ENCODE data around the gene ATP1A1.

ATP1A1 gene

GRCh38 chr1:116432655-116433265 lies 59.7 kb downstream of the ATP1A1 start:
- TF ChIP-seq CTCF (IDR thresholded peaks at IDR 0.05; ENCODE audit: extremely low read depth, missing control alignments), result no peak
- no peak for DNase-seq (ENCODE audit: low spot score)

GRCh38 chr1:116433275-116434257 lies 60.5 kb downstream of the ATP1A1 start:
- DNase-seq (ENCODE audit: low spot score), result no peak
- no peak for TF ChIP-seq CTCF (IDR thresholded peaks at IDR 0.05; ENCODE audit: extremely low read depth, missing control alignments)

- TF ChIP-seq CTCF (IDR thresholded peaks at IDR 0.05; ENCODE audit: extremely low read depth, missing control alignments), result no peak
Measured at GRCh38 chr1:116434849-116435248, 61.8 kb downstream of the ATP1A1 start.

GRCh38 chr1:116435806-116436610 lies 63.0 kb downstream of the ATP1A1 start:
- no peak for DNase-seq (ENCODE audit: low spot score)
- TF ChIP-seq CTCF (IDR thresholded peaks at IDR 0.05; ENCODE audit: extremely low read depth, missing control alignments), result no peak

More at GRCh38 chr1:116434849-116435248, 61.8 kb downstream of the ATP1A1 start:
- no peak for DNase-seq (ENCODE audit: low spot score)

- no peak for DNase-seq (ENCODE audit: low spot score)
- no peak for TF ChIP-seq CTCF (IDR thresholded peaks at IDR 0.05; ENCODE audit: extremely low read depth, missing control alignments)
Measured at GRCh38 chr1:116436611-116436970, 63.5 kb downstream of the ATP1A1 start.

- TF ChIP-seq CTCF (IDR thresholded peaks at IDR 0.05; ENCODE audit: extremely low read depth, missing control alignments), result no peak
- DNase-seq (ENCODE audit: low spot score), result no peak
Measured at GRCh38 chr1:116439701-116440100, 66.7 kb downstream of the ATP1A1 start.
